ENCODE results near the gene NECTIN3.

NECTIN3 gene

DNA sequence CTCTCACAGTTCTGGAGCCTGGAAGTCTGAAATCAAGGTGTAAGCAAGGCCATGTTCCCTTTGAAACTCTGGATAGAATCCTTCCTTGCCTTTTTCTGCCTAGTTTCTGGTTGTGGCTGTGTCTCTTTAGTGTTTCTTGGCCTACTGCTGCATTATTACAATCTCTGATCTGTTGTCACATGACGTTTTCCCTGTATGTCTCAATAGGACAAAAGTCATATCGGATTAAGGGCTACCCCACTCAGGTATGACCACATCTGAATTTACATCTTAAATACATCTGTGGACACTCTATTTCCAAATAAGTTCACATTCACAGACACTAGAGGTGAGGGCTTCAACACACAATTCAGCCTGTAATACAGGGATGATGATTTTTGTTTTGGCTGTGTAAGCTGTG is 13.3 kb downstream of the NECTIN3 start:
- no peak for DNase-seq (ENCODE audit: low read depth in 2 of 2)

DNA sequence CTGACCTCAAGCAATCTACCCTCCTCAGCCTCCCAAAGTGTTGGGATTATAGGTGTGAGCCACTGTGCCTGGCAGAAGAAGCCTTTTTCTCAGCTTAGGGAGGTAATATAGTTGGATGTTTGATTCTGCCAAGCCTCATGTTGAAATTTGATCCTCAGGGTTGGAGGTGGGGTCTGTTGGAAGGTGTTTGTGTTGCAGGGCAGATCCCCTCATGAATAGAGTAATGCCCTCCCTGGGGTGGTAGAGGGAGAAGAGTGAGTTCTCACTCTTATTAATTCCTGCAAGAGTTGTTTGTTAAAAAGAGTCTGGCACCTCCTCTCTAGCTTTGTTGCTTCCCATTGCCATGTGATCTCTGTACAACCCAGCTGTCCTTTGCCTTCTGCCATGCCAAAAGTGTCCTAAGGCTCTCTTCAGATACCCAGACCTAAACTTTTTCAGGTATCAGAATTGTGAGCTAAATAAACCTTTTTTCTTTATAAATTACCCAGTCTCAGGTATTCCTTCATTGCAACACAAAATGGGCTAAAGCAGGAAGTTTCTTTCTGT is 16.4 kb downstream of the NECTIN3 start:
- DNase-seq (ENCODE audit: low read depth in 2 of 2): no peak

DNA sequence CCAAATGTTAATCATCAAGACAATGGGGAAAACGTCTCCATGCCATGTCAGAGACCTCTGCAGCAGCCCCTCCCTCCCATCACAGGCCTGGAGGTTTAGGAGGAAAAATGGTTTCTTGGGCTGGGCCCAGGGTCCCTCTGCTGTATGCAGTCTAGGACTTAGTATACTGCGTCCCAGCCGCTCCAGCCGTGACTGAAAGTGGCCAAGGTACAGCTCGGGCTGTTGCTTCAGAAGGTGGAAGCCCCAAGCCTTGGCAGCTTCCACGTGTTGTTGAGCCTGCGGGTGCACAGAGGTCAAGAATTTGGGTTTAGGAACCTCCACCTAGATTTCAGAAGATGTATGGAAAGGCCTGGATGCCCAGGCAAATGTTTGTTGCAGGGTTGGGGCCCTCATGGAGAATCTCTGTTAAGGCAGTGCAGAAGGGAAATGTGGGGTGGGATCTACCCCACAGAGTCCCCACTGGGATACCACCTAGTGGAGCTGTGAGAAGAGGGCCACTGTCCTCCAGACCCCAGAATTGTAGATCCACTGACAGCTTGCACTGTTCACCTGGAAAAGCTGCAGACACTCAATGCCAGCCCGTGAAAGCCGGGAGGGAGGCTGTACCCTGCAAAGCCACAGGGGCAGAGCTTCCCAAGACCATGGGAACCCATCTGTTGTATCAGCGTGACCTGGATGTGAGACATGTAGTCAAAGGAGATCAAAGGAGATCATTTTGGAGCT is 25.0 kb downstream of the NECTIN3 start:
- DNase-seq (ENCODE audit: low read depth in 2 of 2): no peak

DNA sequence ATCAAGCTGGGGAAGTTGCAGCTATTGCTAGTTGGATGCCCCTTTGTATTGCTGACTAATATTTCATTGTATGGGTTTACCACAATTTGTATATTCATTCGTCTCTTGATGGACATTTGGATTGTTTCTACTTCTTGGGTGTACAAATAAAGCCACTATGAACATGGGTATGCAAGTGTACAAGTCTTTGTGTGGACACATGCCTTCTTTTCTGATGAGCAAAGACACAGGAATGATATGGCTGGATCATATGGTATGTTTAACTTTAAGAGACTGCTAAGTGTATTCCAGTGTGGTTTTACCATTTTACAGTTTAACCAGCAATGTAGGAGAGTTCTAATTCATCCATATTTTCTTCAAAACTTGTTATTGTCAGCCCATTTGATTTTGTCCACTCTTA is 32.2 kb downstream of the NECTIN3 start:
- DNase-seq (ENCODE audit: low read depth in 2 of 2): no peak

DNA sequence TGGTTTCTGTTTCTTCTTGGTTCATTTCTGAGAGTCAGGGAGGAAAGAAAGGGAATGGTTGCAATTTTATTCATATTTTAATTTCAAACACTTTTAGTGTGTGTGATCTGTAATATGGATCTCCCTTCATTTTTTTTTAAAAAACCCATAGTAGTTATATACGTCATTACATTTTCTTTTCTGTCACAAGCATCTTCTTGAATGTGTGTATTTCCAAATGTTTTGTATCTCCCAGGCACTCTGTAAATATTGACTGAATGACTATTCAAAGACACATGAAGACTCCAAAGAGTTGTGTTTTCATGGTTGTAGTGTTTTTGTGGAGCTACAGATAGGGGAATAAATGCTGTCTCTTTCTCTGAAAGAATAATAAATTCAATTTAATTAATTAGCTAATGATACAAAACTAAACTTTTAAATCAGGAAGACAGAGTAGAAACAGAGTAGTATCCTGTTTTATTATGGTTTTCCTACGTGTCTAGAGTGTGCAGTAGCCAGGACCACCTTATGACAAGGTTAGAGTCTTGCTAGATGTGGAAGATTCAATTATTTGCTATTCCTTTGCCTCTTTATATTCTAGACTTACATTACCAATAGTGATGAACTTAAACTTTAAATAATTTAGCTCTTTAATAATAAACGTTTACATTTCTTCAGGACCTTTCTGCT is 35.5 kb downstream of the NECTIN3 start:
- no peak for DNase-seq (ENCODE audit: low read depth in 2 of 2)

DNA sequence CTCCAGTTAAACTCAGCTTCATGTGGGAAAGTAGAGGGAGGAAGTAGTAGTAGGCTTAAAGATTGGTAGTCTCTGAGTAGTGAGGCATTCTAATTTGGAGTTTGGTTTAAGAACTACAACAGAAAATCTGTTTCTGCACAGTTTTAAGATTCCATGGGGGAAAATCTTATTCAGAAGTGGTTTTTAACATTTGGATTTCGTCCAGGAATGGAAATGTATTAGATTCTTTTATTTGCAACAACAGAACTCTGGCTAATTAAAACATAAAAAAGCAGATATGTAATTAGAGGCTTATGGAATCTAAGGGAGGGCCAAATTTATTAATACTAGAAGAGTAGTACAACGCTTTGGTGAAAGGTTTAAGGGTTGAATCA is 36.0 kb downstream of the NECTIN3 start:
- no peak for DNase-seq (ENCODE audit: low read depth in 2 of 2)

DNA sequence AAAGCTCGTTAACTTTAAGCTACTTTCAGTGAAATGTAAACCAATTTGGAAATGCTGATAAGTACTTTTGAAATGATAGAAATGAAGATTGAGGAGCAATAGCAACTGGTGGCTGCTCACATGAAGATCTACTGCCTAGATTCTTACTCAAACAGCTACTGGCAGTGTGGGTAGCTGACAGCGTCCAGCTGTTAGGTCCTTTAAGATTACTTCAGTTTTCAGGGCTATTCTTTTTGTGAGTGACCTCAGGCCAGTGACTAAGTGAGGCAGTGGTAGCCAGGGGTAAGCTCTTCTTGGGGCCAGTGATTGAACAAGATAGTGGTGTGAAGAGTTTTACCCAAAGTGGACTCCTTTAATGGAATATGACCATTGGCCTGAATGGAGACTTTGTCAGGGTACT is 41.3 kb downstream of the NECTIN3 start:
- no peak for DNase-seq (ENCODE audit: low read depth in 2 of 2)

DNA sequence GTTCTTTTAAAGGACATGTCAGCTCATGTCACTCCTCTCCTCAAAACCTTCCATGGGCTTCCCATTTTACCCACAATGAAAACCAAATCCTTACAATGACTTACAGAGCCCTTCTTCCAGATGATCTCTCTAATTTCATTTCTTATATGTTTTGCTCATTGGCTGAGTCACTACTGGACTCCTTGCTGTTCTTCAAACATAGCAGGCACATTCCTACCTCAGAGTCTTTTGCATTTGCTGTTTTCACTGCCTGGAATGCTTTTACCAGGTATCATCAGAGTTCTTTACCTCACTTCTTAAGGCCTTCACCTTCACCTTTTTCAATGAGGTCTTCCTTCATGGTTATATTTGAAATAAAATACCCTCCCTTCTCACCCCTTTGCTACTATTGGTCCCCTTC is 57.3 kb downstream of the NECTIN3 start:
- DNase-seq (ENCODE audit: low read depth in 2 of 2): no peak

DNA sequence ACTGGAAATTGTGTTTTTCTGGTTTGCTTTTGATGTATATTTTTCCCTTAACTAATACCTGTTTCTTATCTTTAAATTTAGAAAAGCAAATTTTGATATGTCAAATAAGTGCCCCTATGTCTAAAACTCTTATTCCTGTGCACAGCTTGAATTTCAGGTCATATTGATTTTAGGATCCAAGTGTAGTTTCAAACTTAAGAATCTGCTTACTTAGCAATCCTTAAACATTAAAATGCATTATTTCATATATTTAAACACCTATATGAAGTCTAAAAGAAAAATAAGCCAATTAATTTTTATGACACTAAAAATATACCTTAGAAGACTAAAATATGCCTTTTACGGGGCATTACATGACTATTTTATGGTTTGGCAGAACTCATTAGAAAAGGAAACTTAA is 59.2 kb downstream of the NECTIN3 start:
- no peak for DNase-seq (ENCODE audit: low read depth in 2 of 2)

DNA sequence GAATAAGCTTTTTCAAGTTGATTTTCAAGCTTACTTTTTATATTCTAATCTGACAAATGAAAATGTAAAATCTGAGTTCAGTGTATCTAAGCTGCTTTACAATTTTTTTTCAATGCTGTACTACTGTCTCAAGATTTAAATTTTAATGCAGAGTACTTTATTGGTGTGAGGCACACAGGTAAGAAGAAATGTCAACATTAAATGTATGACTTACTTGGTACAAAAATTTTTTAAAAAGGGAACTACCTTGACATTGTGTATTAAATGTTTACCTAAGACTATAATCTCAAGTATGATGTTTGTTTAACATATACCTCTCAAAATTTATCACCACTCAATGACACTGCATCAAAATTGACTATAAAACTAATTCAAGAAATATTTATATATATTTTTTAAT is 62.7 kb downstream of the NECTIN3 start:
- DNase-seq (ENCODE audit: low read depth in 2 of 2): no peak

DNA sequence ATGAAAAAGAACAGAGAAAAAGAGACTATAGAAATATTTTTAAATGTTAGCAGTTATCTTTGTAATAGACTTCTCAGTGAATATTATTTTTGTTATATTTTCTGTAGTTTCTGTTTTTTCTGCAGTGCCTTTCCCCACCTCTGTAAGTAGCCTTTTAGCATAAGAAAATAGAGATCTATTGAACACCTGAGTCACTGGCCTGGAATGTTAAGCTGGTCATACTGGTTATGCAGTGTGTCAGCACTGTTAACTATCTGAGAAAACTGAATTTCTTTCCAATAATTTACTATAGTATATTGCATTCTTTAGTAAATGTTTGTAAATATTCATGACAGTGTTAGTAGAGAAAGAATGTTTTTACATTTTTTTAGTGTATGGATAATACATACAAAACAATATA is 79.8 kb downstream of the NECTIN3 start:
- DNase-seq (ENCODE audit: low read depth in 2 of 2): no peak

DNA sequence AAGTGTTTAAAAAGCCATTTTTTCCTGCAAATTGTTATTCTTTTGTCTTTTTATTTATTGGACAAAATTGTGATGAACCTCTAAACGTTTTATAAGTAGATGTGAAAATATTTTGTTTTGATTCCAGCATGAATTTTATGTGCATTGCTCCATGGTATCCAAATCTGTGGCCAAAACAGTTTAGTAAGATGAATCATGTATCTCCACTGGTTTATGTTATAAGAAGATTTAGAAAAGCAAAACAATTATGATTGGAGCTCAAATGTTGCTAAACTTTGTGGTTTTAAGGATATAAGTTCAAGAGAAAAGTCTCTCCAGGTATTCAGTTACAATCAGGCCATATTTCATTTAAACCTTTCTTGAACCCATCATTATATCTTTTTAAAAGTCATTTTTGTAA is 80.9 kb downstream of the NECTIN3 start:
- no peak for DNase-seq (ENCODE audit: low read depth in 2 of 2)

DNA sequence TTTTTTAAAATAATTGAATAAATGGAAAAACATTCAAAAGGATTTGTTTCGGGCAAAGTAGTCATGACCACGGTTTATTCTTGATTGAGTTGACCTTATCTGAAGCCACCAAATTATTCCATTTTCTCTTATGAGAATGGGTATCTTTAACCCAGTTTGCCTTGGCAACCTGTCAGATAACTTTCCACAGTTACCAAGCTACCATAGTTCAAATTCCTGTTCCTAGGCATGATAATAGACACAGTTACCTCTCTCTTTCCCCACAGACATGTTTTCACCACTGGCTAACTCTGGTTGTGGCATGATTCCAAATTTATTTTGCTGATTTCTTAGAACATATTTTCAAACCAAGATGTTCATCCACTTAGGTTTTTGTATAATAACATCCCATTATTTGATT is 84.9 kb downstream of the NECTIN3 start:
- no peak for DNase-seq (ENCODE audit: low read depth in 2 of 2)

DNA sequence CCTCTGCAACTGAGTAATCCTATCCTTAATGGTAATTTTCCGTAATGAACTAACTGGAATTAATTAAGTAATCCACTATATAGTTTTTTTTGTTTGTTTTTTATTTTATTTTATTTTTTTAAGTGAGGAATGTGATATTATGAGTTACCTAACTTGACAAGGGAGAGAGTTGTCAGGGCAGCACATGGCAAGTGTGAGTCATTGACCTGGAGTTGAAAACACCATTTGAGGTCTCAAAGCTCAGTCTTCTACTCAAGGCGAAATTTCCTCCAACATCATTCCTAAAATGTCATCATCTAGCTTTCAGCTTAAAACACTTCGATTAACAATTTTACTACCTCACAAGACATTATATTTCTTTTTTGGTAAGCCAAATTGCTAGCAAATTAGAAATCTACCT is 87.8 kb downstream of the NECTIN3 start:
- no peak for DNase-seq (ENCODE audit: low read depth in 2 of 2)

DNA sequence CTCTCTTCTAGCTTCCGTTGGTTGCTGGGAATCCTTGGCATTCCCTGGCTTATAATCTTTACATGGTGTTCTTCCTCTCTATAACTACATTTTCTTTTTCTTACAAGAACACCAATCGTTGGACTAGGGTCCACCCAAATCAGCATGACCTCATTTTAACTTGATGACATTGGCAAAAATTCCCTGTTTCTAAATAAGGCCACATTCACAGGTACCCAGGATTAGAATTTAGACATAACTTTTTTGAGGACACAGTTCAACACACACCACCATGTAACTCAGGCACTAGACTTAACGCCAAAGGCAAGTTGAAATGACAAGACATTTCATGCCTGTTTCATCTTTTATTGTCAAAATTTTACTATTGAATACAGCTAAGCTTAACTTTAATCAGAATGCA is 93.0 kb downstream of the NECTIN3 start:
- DNase-seq (ENCODE audit: low read depth in 2 of 2): no peak

DNA sequence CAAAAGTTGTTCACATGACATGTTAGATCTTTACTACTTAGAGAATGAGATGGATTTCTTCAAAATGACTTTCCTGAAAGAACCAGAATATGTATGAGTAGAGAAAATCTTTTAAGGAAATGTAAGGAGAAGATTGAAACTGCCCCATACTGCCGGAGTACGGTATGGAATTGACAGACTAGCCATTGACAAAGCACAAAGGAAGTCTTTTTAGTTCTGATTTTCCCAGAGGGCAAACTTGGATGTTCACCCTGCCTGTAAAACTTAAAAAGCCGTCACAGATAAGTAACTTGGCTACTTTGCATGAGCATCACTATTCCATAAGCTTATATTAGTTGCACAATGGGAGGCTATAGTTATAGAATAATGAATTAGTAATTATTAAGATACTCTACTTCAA is 93.8 kb downstream of the NECTIN3 start:
- no peak for DNase-seq (ENCODE audit: low read depth in 2 of 2)

DNA sequence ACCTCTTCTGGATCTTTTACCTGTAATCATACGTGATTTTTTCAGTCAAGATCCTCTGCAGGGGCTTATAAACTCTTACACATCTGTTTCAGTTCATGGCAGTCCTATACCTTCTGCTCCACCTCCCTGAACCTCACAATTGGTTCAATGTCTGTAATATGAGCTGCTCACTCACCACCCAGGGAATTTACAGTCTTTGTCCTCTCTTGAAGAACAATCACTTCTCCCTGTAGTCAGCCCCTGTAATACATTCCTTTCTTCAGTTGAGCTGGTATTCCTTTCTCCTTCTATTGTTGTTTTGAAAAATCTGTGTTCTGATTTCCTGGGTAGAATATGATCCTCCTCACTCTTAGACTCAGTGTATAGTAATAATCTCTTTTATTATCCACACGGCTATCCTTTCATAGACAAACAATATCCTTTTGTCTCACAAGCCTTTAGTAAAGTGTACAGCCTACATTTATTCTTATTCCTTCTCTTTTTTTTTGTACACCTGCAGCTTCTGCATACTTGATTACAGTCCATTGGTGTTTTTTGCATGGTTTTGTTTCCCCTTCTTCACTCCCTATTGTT is 101.8 kb downstream of the NECTIN3 start:
- DNase-seq (ENCODE audit: low read depth in 2 of 2): no peak

DNA sequence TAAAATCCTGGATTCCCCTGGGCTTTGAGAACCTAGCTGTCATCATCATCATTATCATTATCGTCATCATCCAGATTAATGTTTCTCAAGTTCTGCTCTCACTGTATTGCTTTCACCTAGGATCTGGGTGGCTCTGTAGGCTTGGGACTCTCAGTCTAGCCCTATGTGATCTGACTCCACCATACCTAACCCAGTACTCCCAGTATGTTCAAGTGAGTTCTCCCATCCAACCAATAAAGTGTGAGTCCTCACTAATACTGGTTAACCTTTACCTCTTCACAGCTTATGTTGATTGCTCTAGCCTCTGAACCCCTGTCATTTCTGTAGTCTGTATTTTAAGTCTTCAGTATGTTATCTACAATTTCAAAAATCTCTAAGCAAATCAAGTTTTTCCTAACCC is 102.3 kb downstream of the NECTIN3 start:
- DNase-seq (ENCODE audit: low read depth in 2 of 2): no peak

DNA sequence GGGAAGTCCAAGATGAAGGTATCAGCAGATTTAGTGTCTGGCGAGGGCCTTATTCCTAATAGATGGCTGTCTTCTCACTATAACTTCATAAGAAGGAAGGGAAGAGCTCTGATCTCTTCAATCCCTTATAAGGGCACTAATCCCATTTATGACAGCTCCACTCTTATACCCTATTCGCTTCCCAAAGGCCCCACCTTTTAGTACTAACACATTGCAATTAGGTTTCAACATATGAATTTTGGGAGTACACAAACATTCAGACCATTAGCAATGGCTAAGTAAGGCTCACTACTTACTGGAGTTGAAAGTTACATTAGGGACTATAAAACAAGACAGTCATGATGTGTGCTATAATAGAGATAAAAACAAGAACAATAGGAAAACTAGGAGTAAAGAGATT is 118.9 kb downstream of the NECTIN3 start:
- no peak for DNase-seq (ENCODE audit: low read depth in 2 of 2)

DNA sequence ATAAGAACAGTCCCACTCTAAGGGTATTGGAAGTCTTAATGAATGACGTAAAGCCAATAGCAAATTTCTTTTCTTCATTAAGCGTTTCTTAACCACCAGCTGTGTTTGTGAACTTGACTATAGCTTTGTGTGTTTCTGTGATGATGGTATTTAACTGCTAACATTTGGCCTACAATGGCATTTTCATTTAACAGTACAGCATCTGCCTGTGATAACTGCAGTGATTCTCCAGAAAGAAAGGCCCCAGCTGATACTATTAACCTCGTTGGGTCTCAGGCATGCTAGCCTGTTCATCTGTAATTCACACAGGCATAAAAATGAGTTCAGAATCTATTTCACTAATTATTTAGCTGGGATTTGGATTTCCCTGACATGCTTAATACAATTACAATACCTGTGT is 121.9 kb downstream of the NECTIN3 start:
- no peak for DNase-seq (ENCODE audit: low read depth in 2 of 2)

DNA sequence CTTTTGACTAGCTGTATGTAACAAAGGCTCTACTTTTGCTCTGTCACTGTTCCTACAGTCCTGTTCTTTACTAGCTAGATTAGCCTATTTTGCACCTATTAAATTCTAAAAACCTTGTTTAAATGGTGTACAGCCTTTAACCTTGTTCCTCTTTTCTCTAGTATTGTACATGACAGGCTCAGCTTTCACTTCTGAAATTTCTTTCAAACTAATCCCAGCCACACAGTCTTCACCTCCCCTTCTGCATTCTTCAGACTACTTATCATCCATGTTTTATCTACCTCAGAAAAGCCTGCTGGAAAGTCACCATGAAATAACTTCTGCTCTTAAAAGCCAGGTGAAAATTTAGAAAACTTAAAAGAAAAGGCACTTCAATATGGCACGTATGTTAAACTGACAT is 122.4 kb downstream of the NECTIN3 start:
- no peak for DNase-seq (ENCODE audit: low read depth in 2 of 2)

DNA sequence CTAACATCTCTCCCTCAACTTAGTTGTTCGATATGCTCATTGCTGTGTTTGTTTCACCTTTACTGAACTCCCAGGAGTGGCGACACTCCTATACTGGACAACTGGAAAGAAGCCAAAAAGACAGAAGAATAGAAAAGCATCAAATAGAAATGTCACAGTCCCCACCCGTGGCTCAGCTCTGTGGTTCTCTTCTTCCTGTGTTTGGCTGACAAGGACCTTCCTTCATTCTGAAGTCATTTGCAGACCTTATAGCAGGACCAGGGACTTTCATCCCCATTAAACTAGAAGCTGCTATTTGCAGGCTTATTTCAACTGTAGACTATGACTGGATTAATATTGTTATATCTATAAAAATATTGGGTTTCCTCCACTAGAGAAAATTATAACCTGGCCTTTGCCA is 125.9 kb downstream of the NECTIN3 start:
- DNase-seq (ENCODE audit: low read depth in 2 of 2): no peak

DNA sequence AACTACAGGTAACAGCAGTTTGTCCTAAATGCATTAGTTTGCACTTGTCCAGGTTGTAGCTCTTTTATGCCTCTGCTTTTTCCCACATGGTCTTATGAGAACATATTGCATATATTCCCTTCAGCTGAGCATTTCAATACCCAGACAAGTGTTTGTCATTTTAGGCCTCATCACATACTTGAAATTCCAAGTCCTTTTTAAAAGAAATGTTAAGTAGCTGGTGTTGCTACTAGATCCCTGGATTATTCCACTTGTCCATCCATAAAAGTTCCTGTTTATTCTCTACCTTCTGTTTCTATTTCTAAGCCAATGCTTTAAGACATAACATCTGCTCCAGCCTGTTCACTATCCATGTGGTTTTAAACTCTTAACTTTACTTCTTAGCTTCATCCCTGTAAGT is 128.4 kb downstream of the NECTIN3 start:
- DNase-seq (ENCODE audit: low read depth in 2 of 2): no peak
